DOHH2 (cell line): ENCODE results near the gene KHNYN.

Source experiments
- CTCF ChIP-seq: fragments of 200-600 bp; sonication (generic); IDR thresholded peaks from one replicate; pipeline ENCODE4 v1.5.1; 2014; ENCODE audit warnings: antibody characterized with exemption, mild to moderate bottlenecking, low read depth, low read length; ENCODE audit not compliant: poor library complexity, severe bottlenecking
- EZH2phosphoT487 ChIP-seq: fragments of 200-600 bp; sonication (generic); IDR thresholded peaks from 2 replicates; pipeline ENCODE4 v1.6.1; 2017; ENCODE audit warnings: borderline replicate concordance, mild to moderate bottlenecking, antibody characterized with exemption, low read length, moderate library complexity, mixed read lengths

GRCh38 chr14:24398653-24399446, 30.9 kb upstream of the KHNYN start, which contains the start of gene NYNRIN:
- TF ChIP-seq CTCF (no peak), EZH2phosphoT487 (no peak)
